NCI-H146 treated with DMSO at 0.1 percent for 48 hours (cell line): ENCODE results near the gene HSD17B14.
"Not testable (repeated sequence)": the region's sequence is repeated elsewhere in the genome, so short reads cannot be mapped to it uniquely, and the experiment has no call there.

ENCODE experiments used
- DNase-seq: peaks from one replicate; lab custom pipeline; 2025; ENCODE audit not compliant: unreplicated experiment; lab: John Stamatoyannopoulos, UW

The HSD17B14 gene

GRCh38 chr19:48836089-48837017, at the start of gene HSD17B14:
TSS of gene HSD17B14 (minus strand) at chr19:48836491. CDS start at chr19:48836411, 80 bp downstream.
- peak; percentile 56 for DNase-seq

- no peak for DNase-seq
These were observed 47.4 kb upstream of the HSD17B14 start for GRCh38 chr19:48883726-48884125.

DNA sequence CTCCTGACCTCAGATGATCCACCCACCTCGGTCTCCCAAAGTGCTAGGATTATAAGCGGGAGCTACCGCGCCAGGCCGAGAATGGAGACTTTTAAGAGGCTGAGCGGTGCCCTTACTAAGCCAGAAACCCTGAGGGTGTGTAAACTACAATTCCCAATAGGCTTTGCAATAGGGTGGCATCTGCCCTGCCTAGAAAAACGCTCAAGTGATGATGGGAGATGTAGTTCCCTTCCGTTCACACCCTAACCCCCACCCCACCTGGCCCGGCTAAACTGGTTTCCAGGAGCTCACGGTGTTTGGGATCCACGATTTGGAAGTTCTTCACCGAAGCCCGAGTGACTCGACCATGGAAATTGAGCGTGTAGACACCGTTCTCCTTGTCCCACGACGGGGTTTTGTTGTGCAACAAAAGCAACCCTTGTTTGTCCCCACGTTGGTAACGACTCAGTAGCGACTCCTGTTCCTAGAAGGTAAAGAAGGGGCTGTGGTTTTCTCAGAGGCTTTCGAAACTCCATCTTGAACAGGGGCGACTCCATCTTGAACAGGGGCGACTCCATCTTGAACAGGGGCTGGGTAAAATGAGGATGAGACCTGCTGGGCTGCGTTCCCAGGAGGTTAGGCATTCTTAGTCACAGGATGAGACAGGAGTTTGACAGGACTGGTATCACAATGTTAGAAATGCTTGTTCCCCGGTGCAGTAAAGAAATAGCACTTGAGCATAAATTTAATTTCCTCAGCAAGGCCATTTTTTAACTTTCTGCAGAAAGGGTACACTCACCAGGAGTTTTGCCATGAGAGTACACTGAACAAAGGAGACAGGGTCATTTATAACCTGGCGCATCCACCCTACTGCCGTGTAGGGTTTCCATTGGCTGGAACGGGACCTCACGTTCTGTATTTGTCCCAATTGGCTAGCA, 45.7 kb upstream of the HSD17B14 start:
- DNase-seq: no peak

- DNase-seq: not testable (repeated sequence)
These were observed 43.4 kb upstream of the HSD17B14 start for GRCh38 chr19:48879696-48880095.

GRCh38 chr19:48879025-48879637, 42.8 kb upstream of the HSD17B14 start:
- no peak for DNase-seq

DNA sequence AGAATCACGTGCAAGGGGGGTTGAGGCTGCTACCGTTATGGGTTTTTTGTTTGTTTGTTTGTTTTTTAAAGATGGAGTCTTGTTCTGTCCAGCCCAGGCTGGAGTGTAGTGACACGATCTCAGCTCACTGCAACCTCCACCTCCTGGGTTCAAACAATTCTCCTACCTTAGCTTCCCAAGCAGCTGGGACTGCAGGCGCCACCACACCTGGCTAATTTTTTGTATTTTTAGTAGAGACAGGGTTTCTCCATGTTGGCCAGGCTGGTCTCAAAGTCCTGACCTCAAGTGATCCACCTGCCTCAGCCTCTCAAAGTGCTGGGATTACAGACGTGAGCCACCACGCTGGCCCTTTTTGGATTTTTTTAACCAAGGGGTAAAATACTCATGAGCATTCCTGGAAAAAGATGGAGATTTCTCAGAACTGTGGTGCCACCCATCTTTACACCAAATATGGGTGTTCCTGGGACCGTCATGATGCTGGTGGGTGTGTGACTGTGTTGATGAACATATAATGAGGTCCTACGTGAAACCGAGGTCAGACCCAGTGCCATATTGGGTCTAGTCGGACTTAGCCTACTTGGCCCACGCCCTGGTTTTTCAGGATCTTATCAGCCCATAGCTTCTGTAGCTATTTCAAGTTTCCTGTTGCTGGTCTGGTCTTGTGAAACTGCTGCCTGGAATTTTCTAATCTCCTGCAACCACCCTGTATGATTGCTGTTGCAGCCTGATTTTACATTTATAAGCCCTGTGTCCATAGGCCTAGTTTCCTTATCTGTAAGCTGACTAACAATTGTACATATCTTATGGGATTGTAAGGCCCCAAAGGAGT, 42.1 kb upstream of the HSD17B14 start:
- DNase-seq: no peak

GRCh38 chr19:48877855-48878195, 41.5 kb upstream of the HSD17B14 start:
- no peak for DNase-seq

DNA sequence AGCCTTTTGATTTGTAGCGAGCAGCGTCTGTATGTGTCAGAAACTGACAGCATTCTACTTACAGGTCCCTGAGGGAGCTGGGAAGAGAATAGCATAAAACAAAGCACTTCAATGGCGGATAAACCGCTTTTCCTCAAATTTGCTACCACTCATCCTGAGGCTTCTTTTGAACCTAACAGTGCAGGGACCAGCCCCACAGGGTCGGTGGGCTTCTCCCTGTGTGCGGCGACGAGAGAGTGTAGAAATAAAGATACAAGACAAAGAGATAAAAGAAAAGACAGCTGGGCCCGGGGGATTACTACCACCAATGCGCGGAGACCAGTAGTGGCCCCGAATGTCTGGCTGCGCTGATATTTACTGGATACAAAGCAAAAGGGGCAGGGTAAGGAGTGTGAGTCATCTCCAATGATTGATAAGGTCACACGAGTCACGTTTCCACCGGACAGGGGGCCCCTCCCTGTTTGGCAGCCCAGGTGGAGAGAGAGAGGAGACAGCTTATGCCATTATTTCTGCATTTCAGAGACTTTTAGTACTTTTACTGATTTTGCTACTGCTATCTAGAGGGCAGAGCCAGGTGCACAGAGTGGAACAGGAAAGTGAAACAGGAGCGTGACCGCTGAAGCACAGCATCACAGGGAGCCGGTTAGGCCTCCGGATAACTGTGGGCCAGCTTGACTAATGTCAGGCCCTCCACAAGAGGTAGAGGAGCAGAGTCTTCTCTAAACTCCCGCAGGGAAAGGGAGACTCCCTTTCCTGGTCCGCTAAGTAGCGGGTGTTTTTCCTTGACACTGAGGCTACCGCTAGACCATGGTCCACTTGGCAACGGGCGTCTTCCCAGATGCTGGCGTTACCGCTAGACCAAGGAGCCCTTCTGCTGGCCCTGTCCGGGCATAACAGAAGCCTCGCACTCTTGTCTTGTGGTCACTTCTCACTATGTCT, 40.0 kb upstream of the HSD17B14 start:
- DNase-seq: not testable (repeated sequence)

DNA sequence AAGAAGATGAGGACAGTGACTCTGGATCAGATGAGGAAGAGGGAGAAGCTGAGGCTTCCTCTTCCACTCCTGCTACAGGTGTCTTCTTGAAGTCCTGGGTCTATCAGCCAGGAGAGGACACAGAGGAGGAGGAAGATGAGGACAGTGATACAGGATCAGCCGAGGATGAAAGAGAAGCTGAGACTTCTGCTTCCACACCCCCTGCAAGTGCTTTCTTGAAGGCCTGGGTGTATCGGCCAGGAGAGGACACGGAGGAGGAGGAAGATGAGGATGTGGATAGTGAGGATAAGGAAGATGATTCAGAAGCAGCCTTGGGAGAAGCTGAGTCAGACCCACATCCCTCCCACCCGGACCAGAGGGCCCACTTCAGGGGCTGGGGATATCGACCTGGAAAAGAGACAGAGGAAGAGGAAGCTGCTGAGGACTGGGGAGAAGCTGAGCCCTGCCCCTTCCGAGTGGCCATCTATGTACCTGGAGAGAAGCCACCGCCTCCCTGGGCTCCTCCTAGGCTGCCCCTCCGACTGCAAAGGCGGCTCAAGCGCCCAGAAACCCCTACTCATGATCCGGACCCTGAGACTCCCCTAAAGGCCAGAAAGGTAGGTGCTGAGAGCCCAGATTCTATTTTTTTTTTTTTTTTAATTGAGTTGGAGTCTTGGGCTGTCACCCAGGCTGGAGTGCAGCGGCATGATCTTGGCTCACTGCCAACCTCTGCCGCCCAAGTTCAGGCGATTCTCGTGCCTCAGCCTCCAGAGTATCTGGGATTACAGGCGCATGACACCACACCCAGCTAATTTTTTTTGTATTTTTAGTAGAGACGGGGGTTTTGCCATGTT, 38.2 kb upstream of the HSD17B14 start:
- DNase-seq: no peak

DNA sequence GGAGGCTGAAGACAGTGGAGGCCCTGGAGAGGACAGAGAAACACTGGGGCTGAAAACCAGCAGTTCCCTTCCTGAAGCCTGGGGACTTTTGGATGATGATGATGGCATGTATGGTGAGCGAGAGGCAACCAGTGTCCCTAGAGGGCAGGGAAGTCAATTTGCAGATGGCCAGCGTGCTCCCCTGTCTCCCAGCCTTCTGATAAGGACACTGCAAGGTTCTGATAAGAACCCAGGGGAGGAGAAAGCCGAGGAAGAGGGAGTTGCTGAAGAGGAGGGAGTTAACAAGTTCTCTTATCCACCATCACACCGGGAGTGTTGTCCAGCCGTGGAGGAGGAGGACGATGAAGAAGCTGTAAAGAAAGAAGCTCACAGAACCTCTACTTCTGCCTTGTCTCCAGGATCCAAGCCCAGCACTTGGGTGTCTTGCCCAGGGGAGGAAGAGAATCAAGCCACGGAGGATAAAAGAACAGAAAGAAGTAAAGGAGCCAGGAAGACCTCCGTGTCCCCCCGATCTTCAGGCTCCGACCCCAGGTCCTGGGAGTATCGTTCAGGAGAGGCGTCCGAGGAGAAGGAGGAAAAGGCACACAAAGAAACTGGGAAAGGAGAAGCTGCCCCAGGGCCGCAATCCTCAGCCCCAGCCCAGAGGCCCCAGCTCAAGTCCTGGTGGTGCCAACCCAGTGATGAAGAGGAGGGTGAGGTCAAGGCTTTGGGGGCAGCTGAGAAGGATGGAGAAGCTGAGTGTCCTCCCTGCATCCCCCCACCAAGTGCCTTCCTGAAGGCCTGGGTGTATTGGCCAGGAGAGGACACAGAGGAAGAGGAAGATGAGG, 37.4 kb upstream of the HSD17B14 start:
- DNase-seq: no peak

GRCh38 chr19:48872884-48873475, 36.7 kb upstream of the HSD17B14 start:
- peak; percentile 59 for DNase-seq

DNA sequence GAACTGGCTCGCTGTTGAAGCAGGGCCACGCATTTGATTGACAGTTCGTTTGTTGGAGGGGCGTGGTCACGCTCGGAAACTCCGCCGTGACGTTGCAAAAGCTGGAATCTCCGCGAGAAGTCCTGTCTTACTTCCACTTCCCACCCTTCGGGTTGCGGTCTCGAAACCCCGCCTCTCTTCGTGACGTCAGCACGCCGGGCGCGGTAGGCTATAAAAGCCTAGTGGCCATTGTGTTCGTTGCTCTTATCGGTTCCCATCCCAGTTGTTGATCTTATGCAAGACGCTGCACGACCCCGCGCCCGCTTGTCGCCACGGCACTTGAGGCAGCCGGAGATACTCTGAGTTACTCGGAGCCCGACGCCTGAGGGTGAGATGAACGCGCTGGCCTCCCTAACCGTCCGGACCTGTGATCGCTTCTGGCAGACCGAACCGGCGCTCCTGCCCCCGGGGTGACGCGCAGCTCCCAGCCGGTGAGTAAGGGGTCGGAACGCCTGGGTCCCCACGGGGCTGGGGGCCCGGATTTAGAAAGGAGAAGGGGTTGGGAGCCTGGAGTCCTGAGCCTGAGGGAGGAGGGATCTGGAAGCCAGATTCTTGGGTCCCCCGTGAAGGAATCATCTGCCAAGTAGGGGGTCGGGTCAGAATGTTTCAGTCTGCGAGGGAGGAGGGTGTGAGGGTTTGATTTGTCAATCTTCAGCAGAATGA, 36.0 kb upstream of the HSD17B14 start, which contains the start of gene PPP1R15A:
PPP1R15A (plus strand) TSS at position 240 of the 702 bp plus-strand sequence. CDS start 813 bp downstream, outside the sequence.
- DNase-seq: peak; percentile 95

DNA sequence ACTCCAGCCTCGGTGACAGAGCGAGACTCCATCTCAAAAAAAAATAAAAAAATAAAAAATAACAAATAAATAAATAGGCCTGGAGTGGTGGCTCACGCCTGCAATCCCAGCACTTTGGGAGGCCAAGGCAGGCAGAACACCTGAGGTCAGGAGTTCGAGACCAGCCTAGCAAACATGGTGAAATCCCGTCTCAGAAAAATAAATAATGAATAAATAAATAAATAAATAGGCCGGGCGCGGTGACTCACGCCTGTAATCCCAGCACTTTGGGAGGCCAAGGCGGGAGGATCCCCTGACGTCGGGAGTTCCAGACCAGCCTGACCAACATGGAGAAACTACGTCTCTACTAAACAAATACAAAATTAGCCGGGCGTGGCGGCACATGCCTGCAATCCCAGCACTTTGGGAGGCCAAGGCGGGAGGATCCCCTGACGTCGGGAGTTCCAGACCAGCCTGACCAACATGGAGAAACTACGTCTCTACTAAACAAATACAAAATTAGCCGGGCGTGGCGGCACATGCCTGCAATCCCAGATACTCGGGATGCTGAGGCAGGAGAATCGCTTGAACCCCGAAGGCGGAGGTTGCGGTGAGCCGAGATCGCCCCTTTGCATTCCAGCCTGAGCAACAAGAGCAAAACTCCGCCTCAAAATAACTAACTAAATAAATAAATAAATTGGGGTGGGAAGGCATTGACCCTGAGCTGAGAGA, 35.3 kb upstream of the HSD17B14 start:
- DNase-seq: not testable (repeated sequence)

GRCh38 chr19:48870048-48870447, 33.8 kb upstream of the HSD17B14 start:
- no peak for DNase-seq

DNA sequence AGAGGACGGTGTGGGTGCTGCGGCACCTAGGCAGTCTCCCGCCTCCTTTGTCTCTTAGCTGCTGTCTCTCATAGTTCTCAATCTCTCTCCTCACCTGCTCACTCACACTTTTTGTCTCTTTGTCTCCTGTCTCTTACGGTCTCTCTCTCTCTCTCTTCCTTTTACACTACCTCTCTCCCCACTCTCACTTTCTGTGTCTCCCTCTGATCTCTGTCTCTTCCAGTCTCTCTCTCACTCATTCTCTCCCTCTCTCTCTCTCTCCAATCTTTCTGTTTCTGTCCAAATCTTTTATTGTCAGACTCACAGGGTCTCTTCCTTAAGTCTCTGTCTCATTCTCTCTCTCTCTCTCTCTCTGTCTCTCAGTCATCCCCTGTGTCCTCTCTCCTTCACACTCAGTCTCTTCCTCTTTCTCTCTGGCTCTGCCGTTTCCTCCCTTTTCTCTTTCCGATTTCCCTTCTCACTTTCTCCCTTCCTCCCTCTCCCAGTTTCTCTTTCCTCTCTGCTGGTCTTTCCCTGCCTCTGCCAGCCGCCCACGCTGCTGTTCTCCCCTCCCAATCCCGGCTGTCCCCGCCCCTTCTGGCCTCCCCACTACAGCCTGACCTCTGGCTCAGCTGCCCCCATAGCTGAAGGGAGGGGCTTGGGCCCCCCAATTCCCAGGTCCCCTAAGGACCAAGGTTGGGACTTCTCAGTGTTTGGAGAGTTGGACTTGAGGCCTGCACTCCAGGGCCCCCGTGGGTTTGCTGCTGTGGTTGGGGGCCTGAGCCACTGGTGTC, 32.0 kb upstream of the HSD17B14 start, which contains the start of gene PLEKHA4:
PLEKHA4 (minus strand) TSS at position 504 of the 773 bp plus-strand sequence. CDS start 997 bp downstream, outside the sequence.
- no peak for DNase-seq
